HG03520 (cell line): ENCODE measurements around the gene MEGF8.

Experiments used
- ATAC-seq: cut with Tn5 transposase; IDR thresholded peaks from one replicate; pipeline ENCODE4 v1.9.1; 2021; ENCODE audit warnings: mild to moderate bottlenecking, moderate library complexity; ENCODE audit not compliant: unreplicated experiment

Gene MEGF8

GRCh38 chr19:42285988-42286348 lies 39.5 kb upstream of the MEGF8 start:
- no peak for ATAC-seq

- no peak for ATAC-seq
Measured at GRCh38 chr19:42286349-42287016, 39.0 kb upstream of the MEGF8 start.

- ATAC-seq: no peak
Measured at GRCh38 chr19:42287017-42287826, 38.2 kb upstream of the MEGF8 start.

GRCh38 chr19:42287827-42288107 lies 37.7 kb upstream of the MEGF8 start:
- no peak for ATAC-seq

GRCh38 chr19:42288387-42288786 lies 37.0 kb upstream of the MEGF8 start:
- no peak for ATAC-seq

- ATAC-seq: no peak
Measured at GRCh38 chr19:42288881-42289555, 36.4 kb upstream of the MEGF8 start.

- ATAC-seq: no peak
Measured at GRCh38 chr19:42289556-42290041, 35.8 kb upstream of the MEGF8 start.

GRCh38 chr19:42290136-42290522 lies 35.3 kb upstream of the MEGF8 start:
- no peak for ATAC-seq

- ATAC-seq: no peak
Measured at GRCh38 chr19:42290523-42291434, 34.7 kb upstream of the MEGF8 start.

- ATAC-seq: no peak
Measured at GRCh38 chr19:42291435-42291810, 34.0 kb upstream of the MEGF8 start.

GRCh38 chr19:42292042-42292960 lies 33.1 kb upstream of the MEGF8 start:
- no peak for ATAC-seq

- ATAC-seq: no peak
Measured at GRCh38 chr19:42292963-42293362, 32.5 kb upstream of the MEGF8 start.

- no peak for ATAC-seq
Measured at GRCh38 chr19:42293540-42293939, 31.9 kb upstream of the MEGF8 start.

- ATAC-seq: no peak
Measured at GRCh38 chr19:42293948-42294347, 31.5 kb upstream of the MEGF8 start.

- ATAC-seq: no peak
Measured at GRCh38 chr19:42294471-42295137, 30.8 kb upstream of the MEGF8 start.

- ATAC-seq: no peak
Measured at GRCh38 chr19:42295342-42295741, 30.1 kb upstream of the MEGF8 start.

- no peak for ATAC-seq
Measured at GRCh38 chr19:42295831-42296525, 29.5 kb upstream of the MEGF8 start.

- no peak for ATAC-seq
Measured at GRCh38 chr19:42297039-42297438, 28.4 kb upstream of the MEGF8 start.

- no peak for ATAC-seq
Measured at GRCh38 chr19:42301646-42302203, 23.7 kb upstream of the MEGF8 start, which contains the start of gene PRR19. PRR19 (plus strand) TSS chr19:42302132; CDS start chr19:42309585, 7,453 bp downstream.
